SKM-1 treated with dmso at 0.1 percent for 144 hours (cell line): ENCODE measurements around the gene SERPINB5.
"Not testable (repeated sequence)": the region's sequence is repeated elsewhere in the genome, so short reads cannot be mapped to it uniquely, and the experiment has no call there.

ENCODE experiments used
- DNase-seq: peaks from one replicate; lab custom pipeline; 2025; ENCODE audit not compliant: unreplicated experiment; lab: John Stamatoyannopoulos, UW

Gene SERPINB5, protein sequence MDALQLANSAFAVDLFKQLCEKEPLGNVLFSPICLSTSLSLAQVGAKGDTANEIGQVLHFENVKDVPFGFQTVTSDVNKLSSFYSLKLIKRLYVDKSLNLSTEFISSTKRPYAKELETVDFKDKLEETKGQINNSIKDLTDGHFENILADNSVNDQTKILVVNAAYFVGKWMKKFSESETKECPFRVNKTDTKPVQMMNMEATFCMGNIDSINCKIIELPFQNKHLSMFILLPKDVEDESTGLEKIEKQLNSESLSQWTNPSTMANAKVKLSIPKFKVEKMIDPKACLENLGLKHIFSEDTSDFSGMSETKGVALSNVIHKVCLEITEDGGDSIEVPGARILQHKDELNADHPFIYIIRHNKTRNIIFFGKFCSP

DNA sequence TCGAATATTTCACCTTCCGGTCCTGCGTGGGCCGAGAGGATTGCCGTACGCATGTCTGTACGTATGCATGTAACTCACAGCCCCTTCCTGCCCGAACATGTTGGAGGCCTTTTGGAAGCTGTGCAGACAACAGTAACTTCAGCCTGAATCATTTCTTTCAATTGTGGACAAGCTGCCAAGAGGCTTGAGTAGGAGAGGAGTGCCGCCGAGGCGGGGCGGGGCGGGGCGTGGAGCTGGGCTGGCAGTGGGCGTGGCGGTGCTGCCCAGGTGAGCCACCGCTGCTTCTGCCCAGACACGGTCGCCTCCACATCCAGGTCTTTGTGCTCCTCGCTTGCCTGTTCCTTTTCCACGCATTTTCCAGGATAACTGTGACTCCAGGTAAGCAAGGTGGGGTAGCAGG lies at the start of gene SERPINB5:
Gene SERPINB5, plus strand, starts transcription at position 291 of the 400 bp plus-strand sequence. CDS start 7,471 bp downstream, outside the sequence.
- no peak for DNase-seq

GRCh38 chr18:63427558-63427957 lies 49.2 kb upstream of the SERPINB5 start:
- no peak for DNase-seq

GRCh38 chr18:63430526-63430925 lies 46.2 kb upstream of the SERPINB5 start:
- no peak for DNase-seq

DNA sequence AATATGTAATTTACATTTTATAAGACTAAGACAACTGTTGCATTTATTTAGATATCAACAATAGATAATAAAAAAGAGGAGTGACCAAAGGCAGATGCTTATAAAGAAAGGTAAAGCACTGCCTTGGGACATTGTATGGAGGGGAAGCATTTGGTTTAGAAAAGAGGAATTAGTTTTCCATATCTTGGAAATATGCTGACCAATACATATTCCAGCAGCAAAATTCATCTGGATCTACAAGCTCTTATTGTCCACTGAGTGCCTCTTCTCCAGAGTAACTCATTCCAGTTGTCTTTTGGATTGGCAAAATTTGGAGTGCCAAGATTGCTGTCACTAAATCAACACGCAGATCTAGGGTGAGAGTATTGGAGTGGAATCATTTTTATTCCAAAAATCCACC lies 45.6 kb upstream of the SERPINB5 start:
- DNase-seq, result no peak

DNA sequence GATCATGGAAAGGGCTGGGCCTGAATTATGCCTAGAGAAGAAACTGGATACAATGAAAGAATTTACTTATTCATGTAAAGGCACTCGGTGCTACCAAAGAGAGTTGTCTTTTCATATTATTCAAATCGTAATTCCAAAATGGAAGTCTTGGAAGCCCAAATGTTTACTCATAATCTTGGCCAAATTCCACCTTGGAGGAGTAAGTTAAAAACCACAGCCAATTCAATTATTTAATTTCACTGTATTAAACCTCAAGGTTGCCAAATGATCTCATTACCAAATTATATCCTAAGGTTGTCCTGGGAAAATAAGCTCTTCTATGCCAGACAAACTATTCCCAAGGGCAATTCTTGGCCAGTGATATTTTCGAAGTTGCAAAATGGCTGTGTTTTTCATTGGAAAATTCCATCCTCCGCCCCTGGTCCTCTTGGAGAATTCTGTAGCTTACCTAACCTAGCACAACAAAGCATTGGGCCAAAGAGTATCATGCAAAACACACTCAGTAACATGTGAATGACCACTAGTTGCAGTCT lies 43.4 kb upstream of the SERPINB5 start:
- DNase-seq, result no peak

DNA sequence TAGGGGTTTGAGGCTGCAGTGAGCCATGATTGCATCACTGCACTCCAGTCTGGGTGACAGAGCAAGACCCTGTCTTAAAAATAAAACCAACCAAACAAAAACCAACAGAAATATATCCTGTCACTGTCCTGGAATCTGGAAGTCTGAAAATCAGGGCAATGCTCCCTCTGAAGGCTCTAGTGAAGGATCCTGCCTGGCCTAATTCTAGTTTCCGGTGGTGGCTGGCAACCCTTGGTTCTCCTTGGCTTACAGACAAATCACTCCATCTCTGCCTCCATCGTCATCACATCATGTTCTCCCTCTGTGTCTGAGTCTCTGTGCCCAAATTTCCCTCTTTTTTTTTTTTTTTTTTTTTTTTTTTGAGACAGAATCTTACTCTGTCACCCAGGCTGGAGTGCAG lies 38.6 kb upstream of the SERPINB5 start:
- no peak for DNase-seq

GRCh38 chr18:63439334-63439733 lies 37.4 kb upstream of the SERPINB5 start:
- peak; percentile 51 for DNase-seq

DNA sequence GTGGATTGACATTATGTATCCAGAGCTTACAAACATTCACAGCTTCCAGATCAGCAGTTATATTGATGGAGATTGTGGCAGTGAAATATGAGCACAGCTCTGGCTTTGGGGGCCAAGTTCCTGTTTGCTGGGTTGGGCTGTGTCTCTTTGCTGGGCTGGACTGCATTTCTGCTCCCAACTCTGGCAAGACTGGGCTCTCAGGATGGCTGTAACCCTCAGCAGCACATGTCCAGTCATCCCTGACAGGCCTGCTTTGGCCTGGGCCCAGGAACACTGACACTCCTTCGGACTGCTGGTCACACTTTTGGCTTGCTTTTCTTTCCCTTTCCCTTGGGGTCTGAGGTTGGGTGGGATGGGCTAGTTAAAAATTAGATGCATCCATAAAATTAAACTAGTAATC lies 36.5 kb upstream of the SERPINB5 start:
- DNase-seq, result no peak

GRCh38 chr18:63440881-63441280 lies 35.9 kb upstream of the SERPINB5 start:
- DNase-seq, result peak; percentile 53

DNA sequence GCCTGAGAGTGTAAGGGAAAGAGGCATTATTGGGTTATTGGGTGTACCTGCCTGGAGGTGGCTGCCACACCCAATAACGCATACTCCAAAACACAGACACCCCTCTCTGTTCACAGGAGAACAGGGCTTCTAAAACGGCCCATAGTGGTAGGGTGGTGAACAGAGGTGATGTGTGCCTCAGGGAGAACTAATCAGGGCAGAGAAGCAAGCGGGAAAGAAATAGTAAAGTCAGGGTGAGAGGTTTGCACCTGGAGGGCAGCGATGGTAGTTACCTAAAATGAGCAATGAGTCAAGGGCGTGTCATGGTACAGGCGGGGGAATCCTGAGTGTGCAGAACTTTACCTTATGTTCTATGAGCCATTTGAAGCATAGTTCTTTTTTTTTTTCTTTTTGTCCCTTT lies 32.9 kb upstream of the SERPINB5 start:
- DNase-seq, result no peak

GRCh38 chr18:63444580-63444979 lies 32.2 kb upstream of the SERPINB5 start:
- DNase-seq, result peak; percentile 93

- no peak for DNase-seq
Observed at GRCh38 chr18:63445037-63445436, 31.7 kb upstream of the SERPINB5 start.

DNA sequence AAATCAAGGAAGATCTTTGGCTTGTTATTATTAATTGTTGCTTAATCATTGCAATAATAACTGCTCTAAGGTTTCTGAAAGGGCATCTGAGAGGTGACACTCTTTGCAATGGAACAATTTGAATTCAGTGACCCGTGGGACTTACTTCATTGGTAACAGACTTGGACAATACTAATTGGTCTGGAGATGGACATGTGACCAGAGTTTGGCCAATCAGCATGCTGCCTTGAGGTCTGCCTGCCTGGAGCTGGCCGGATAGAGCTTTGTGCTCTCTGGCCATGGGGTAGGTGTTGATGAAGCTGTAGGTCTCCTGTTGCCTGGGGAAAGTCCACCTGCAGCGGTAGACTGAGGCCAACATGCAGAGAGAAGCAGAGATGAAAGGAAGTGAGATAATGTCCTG lies 30.5 kb upstream of the SERPINB5 start:
- no peak for DNase-seq

DNA sequence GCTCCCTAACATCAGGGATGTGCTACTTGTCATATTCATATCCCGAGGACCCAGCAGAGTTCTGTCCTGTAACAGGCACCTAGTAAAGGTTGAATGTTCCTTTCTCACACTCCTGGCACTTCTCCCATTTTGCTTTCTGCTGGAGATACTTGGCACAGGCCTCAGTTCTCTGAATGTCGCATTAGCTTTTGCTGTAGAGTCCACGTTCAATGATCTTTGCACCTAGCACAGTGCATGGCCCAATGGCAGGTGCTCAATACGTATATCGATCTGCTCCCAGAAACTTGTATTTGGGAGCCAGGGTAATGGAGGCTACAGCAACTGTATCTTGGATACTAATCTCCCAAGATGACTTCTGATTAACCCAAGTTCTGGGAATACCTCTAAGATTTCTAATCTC lies 29.7 kb upstream of the SERPINB5 start:
- no peak for DNase-seq

DNA sequence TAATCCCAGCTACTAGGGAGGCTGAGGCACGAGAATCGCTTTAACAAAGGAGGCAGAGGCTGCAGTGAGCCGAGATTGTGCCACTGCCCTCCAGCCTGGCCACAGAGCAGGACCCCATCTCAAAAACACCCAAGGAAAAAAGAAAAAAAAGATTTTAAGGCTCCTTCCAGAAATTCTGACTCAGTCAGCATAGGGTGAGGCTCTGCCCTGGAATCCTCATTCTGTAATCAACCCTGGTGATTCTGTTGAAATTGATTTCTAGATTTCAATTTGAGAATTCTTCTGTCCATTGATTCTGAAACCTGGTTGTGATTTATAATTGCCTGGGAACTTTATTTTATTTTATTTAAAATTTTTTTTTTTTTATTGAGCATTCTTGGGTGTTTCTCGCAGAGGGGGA lies 27.3 kb upstream of the SERPINB5 start:
- no peak for DNase-seq

GRCh38 chr18:63451799-63452660 lies 24.7 kb upstream of the SERPINB5 start:
- DNase-seq, result no peak

GRCh38 chr18:63452751-63453150 lies 24.0 kb upstream of the SERPINB5 start:
- DNase-seq, result not testable (repeated sequence)

DNA sequence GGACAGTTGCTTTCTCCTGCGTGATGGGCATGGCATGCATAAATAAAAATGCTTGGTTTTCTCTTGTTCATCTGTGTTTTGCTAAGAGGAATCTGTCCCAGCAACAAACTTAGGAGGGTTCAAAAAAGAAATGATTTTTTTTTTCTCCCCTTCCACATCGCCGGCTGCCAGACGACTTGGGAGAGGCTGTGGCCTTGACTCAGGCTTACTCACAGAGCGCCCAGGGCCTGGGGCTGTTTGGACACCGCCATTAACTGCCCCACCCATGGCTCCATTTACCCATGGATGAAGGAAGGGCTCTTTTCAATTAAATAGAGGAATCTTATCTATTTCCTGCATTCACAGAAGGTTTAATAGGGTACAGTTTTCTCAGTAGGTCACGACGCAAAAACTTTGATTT lies 22.3 kb upstream of the SERPINB5 start:
- no peak for DNase-seq

- DNase-seq, result no peak
Observed at GRCh38 chr18:63457977-63458376, 18.8 kb upstream of the SERPINB5 start.

DNA sequence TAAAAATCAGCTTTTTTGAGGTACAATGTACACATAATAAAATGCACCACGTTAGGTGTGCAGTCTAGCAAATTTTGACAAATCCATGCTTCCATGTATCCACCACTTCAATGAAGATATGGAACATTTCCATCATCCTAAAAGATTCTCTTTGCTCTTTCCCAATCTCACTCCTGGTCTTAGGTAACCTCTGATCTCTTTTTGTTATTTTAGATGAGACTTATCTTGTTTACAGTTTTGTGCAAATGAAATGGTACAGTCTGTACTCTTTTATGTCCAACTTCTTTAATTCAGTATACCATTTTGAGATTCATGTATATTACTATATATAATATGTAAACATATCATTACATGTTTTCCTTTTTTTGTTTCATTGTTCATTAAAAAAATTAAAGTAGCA lies 16.3 kb upstream of the SERPINB5 start:
- DNase-seq, result no peak

- DNase-seq, result no peak
Observed at GRCh38 chr18:63464434-63464833, 12.3 kb upstream of the SERPINB5 start.

- DNase-seq, result no peak
Observed at GRCh38 chr18:63465059-63465458, 11.7 kb upstream of the SERPINB5 start.
